Measurements from ENCODE around the gene MYO18B.

DNA sequence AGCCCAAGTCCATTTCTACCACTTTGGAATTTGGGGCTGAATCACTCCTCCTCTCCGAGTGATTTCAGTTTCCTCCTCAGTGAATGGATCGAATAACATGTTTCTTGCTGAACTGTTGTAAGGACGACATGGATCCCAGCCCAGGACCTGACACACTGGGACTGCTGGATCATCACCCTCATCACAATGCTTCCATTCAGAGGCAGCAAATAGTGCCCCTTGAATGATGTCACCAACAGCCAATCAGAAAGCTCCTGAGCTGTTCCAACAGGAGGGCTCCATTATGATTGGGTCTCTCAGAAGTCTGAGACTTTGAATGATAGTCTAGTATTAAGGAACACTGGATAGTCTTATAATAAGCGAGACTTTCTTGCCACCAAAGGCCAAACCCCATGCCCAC is 158.9 kb downstream of the MYO18B start:
- TF ChIP-seq CTCF (IDR thresholded peaks at IDR 0.05) = no peak
- no peak for TF ChIP-seq POLR2A (IDR thresholded peaks at IDR 0.05)

Measured in right lobe of liver (tissue), 4 donors.